Astrocyte of the cerebellum (primary cell): ENCODE data around the gene HEG1.
A peak's percentile ranks its signal among the peaks of the same experiment; 100 is the strongest.

Experiments used
- DNase-seq: peaks from one replicate; pipeline ENCODE4 v3.0.0-alpha.2; 2011; ENCODE audit warnings: low read depth
- H3K4me3 ChIP-seq: 2 replicates; pipeline ENCODE4 v1.5.1; 2011; ENCODE audit warnings: mild to moderate bottlenecking, low read depth, low read length, moderate library complexity
- CTCF ChIP-seq: IDR thresholded peaks from 2 replicates; pipeline ENCODE4 v1.5.1; 2012; ENCODE audit warnings: low read length, low read depth, moderate library complexity, mild to moderate bottlenecking; ENCODE audit errors: missing control alignments
- in situ Hi-C: cut with HindIII; loops from 2 replicates; pipeline ENCODE4 v1.10.0; 2017; ENCODE audit warnings: low sequenced_read_pairs

Gene HEG1

GRCh38 chr3:124934577-124934976, 121.2 kb downstream of the HEG1 start, which contains the start of gene MUC13:
Gene MUC13, minus strand, starts transcription at chr3:124934751. Its CDS starts 39 bp downstream, at chr3:124934712.
- DNase-seq, result no peak
- no peak within 1 kb of the TSS for H3K4me3 ChIP-seq
- TF ChIP-seq CTCF, result no peak
- in situ Hi-C loops, result loop anchor here (10.0 kb wide), 1 partner anchor 500 kb away; no protein-coding TSS in a partner anchor

- H3K4me3 ChIP-seq, result no peak overlapping the region
- in situ Hi-C loops, result no loop called here
- TF ChIP-seq CTCF, result peak; percentile 80
- peak; percentile 53 for DNase-seq
Observed at GRCh38 chr3:124928333-124929202, 127.2 kb downstream of the HEG1 start.

GRCh38 chr3:124927574-124928045, 128.2 kb downstream of the HEG1 start:
- no peak overlapping the region for H3K4me3 ChIP-seq
- DNase-seq, result no peak
- in situ Hi-C loops, result no loop called here
- TF ChIP-seq CTCF, result no peak

GRCh38 chr3:124926426-124927101, 129.2 kb downstream of the HEG1 start:
- no peak for DNase-seq
- no peak overlapping the region for H3K4me3 ChIP-seq
- in situ Hi-C loops, result no loop called here
- no peak for TF ChIP-seq CTCF

- no peak overlapping the region for H3K4me3 ChIP-seq
- DNase-seq, result no peak
- in situ Hi-C loops, result no loop called here
- TF ChIP-seq CTCF, result no peak
Observed at GRCh38 chr3:124924741-124925140, 131.1 kb downstream of the HEG1 start.

- no peak for DNase-seq
- H3K4me3 ChIP-seq, result no peak overlapping the region
- peak; percentile 29 for TF ChIP-seq CTCF
- in situ Hi-C loops, result no loop called here
Observed at GRCh38 chr3:124923833-124924232, 132.0 kb downstream of the HEG1 start.
